KBM-7 (cell line): ENCODE data around the gene MPZ.
"Not testable (repeated sequence)": the region's sequence is repeated elsewhere in the genome, so short reads cannot be mapped to it uniquely, and the experiment has no call there.

Source experiments
- DNase-seq: peaks from one replicate; pipeline ENCODE4 v3.0.0-alpha.2; 2015
- in situ Hi-C: fragments of 300-500 bp; cut with MboI; formaldehyde crosslinking; loops from 2 replicates; pipeline ENCODE4 v1.14.3; 2020; ENCODE audit warnings: low sequenced_read_pairs, low pct_unique_long_range_greater_than_20kb, mixed read lengths

MPZ gene

DNA sequence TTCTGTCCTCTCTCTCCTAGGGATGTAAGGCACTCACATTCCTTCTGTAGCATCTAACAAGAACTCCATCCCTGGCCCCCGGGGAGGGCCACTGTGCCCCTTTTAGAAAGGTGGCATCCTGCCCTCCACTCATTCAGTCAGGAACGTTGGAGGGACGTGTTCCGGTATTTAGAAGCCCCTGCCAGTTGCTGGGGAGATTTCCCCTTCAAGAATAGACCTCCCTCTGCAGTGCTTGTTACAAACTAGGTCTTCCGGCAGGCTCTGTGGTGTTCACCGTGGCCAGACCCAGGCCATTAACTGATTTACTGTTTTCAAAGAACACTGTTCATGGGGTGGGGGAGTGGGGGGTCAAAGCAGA, 50.4 kb downstream of the MPZ start:
- in situ Hi-C loops, result no loop called here

DNA sequence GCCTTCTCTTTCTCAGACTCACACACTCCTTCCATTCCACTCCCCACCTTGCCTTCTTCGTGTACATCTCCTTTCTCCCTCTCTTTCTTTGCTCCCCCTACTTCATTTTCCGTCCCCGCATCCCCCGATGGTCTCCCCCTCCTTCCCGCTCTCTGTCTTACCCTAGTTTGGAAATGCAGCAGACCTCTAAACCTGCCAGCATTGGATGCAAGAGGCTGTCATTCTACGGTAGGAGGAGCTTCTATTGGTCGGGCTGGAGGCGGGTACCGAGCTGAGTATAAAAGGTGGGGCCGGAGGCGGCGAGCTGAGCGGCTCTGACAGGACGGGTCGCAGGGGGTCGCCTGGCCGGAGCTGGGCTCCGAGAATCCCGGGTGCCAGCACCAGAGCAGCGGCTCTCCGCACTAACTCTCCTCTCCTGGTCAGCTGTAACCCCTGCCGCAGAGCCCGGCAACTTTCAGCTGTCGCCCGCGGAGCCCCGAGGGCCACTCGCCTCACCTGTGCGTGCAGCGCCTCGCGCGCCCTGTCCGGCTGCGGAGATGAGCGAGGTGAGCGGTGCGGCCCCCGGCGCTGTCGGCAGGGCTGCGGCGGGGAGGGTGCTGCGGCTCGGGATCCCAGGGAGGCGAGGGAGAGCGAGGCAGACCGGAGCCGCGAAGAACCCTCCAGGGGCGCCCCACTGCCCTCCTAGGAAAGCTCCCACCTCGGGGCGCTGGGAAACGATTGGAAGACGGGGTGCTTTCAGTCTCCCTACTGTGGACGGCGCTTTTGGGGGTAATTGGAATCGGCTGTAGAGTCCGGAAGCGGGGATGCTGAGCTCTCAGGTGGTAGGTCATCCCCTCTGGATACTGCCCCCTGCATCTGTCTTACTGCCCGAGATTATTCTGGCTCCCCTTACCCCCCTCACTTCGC, 51.1 kb downstream of the MPZ start, which contains the start of gene PCP4L1:
PCP4L1 (plus strand) TSS at position 307 of the 906 bp plus-strand sequence; CDS start at position 537, 230 bp downstream.
- in situ Hi-C loops, result no loop called here

More for the DNA sequence above, 50.4 kb downstream of the MPZ start:
- no peak for DNase-seq

DNA sequence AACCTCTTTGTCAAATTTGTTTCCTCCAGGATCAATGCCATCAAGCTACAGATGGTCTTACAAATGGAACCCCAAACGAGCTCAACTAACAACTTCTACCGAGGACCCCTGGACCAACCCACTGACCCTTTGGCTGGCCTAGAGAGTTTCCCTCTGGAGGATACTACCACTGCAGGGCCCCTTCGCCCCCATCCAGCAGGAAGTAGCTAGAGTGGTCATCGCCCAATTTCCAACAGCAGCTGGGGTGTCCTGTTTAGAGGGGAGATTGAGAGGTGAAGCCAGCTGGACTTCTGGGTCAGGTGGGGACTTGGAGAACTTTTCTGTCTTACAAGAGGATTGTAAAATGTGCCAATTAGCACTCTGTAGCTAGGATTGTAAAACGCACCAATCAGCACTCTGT, 52.7 kb downstream of the MPZ start:
- DNase-seq, in situ Hi-C loops: not testable (repeated sequence)

More for the DNA sequence above, 51.1 kb downstream of the MPZ start, which contains the start of gene PCP4L1:
- DNase-seq, result peak; percentile 79

DNA sequence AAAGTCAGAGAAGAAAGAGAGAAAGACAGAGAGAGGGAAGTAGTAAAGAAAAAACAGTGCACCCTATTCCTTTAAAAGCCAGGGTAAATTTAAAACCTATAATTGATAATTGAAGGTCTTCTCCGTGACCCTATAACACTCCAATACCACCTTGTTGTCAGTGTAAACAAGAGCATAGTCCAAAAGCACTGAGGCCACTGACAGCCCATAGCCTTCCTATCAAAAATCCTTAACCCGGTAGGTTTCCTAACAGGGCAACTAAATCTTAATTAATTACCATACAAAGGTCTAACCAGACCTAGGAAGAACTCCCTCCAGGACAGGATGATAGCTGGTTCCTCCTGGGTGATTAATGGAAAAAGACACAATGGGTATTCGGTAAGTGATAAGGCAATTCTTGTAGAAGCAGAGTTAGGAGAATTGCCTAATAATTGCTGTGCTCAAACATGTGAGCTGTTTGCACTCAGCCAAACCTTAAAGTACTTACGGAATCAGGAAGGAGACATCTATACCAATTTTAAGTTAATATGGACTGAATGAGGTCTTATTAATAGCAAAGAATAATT, 53.7 kb downstream of the MPZ start:
- in situ Hi-C loops, result not testable (repeated sequence)

DNA sequence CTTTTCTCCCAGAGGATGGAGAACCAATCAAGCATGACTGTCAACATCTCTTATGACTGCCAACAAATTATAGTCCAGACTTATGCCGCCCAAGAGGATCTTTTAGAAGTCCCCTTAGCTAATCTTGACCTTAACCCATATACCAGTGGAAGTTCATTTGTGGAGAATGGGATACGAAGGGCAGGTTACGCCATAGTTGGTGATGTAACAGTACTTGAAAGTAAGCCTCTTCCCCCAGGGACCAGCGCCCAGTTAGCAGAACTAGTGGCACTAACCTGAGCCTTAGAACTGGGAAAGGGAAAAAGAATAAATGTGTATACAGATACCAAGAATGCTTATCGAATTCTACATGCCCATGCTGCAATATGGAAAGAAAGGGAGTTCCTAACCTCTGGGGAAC, 54.5 kb downstream of the MPZ start:
- DNase-seq, in situ Hi-C loops: not testable (repeated sequence)

More for the DNA sequence above, 53.7 kb downstream of the MPZ start:
- DNase-seq, result not testable (repeated sequence)
